ENCODE measurements around the gene ABCA5. TPM values are rescaled to one million over a fixed set of nuclear protein-coding genes. Genes with fewer than 3 reads are reported as not detected.

ABCA5 gene
- 100 to 1,000 TPM in 1 of 3 donors, 10 to 100 TPM in 2; 46.2 to 100 (median 52.7) TPM for total RNA-seq
- long read RNA-seq, donor 1, full-length matches to known transcripts, result 2 of 12 reads
- long read RNA-seq, donor 1, partial matches to known transcripts, result 9 of 12 reads
- long read RNA-seq, donor 1, other reads (novel, unspliced or antisense), result 1 of 12 reads
- long read RNA-seq, donor 2, transcript ABCA5-205 (6 exons, 804 nt), result major isoform, 7 of 16 reads
- long read RNA-seq, donor 2, partial matches to known transcripts, result 6 of 16 reads
- long read RNA-seq, donor 2, other reads (novel, unspliced or antisense), result 2 of 16 reads

GRCh38 chr17:69327060-69327831 lies at the start of gene ABCA5:
TSS of gene ABCA5 (minus strand) at chr17:69327133. CDS start at chr17:69314415, 12,718 bp downstream.
- no peak for TF ChIP-seq CTCF (IDR thresholded peaks at IDR 0.05)
- peak within 1 kb of the TSS; percentile 61 for H3K4me3 ChIP-seq
- H3K36me3 ChIP-seq (ENCODE audit: low read depth), result no peaks in the 10 kb centered on the region
- H3K4me1 ChIP-seq (ENCODE audit: low read depth), result peaks cover 6% of the 10 kb centered on the region
- DNase-seq (peak; percentile 91 to 95 (median 93)), ATAC-seq (peak; percentile 98)
- intact Hi-C loops (cut with DNase I, micrococcal nuclease), result loop anchor here in 1 of 2 donors (5.0 kb wide), 1 partner anchor 90 kb away; no protein-coding TSS in a partner anchor
- H3K9me3 ChIP-seq, result no peaks in the 10 kb centered on the region

- no peak overlapping the region for H3K4me3 ChIP-seq
- no peak for ATAC-seq
- DNase-seq, result no peak
- no peaks in the 10 kb centered on the region for H3K9me3 ChIP-seq
- intact Hi-C loops (cut with DNase I, micrococcal nuclease), result no loop called here
- H3K36me3 ChIP-seq (ENCODE audit: low read depth), result no peaks in the 10 kb centered on the region
- peaks cover 2% of the 10 kb centered on the region for H3K4me1 ChIP-seq (ENCODE audit: low read depth)
- TF ChIP-seq CTCF (IDR thresholded peaks at IDR 0.05), result no peak
Observed at GRCh38 chr17:69375229-69375628, 48.3 kb upstream of the ABCA5 start.

GRCh38 chr17:69373069-69373468 lies 46.1 kb upstream of the ABCA5 start:
- Histone ChIP-seq H3K4me3 (no peak overlapping the region), H3K9me3 (no peaks in the 10 kb centered on the region), H3K4me1 (ENCODE audit: low read depth) (peaks cover 2% of the 10 kb centered on the region), H3K36me3 (ENCODE audit: low read depth) (no peaks in the 10 kb centered on the region)
- no peak for TF ChIP-seq CTCF (IDR thresholded peaks at IDR 0.05)
- peak in 1 of 3 donors; percentile 17 for DNase-seq
- peak; percentile 52 for ATAC-seq
- intact Hi-C loops (cut with DNase I, micrococcal nuclease), result no loop called here

- no peak for TF ChIP-seq CTCF (IDR thresholded peaks at IDR 0.05)
- ATAC-seq, result no peak
- Histone ChIP-seq H3K4me1 (ENCODE audit: low read depth) (no peaks in the 10 kb centered on the region), H3K36me3 (ENCODE audit: low read depth) (no peaks in the 10 kb centered on the region), H3K9me3 (no peaks in the 10 kb centered on the region), H3K4me3 (no peak overlapping the region)
- intact Hi-C loops (cut with DNase I, micrococcal nuclease), result no loop called here
- DNase-seq, result no peak
Observed at GRCh38 chr17:69367298-69367697, 40.4 kb upstream of the ABCA5 start.

GRCh38 chr17:69363488-69364210 lies 36.7 kb upstream of the ABCA5 start:
- Histone ChIP-seq H3K4me3 (no peak overlapping the region), H3K4me1 (ENCODE audit: low read depth) (no peaks in the 10 kb centered on the region), H3K9me3 (no peaks in the 10 kb centered on the region), H3K36me3 (ENCODE audit: low read depth) (no peaks in the 10 kb centered on the region)
- peak; percentile 28 for ATAC-seq
- no peak for DNase-seq
- no peak for TF ChIP-seq CTCF (IDR thresholded peaks at IDR 0.05)
- intact Hi-C loops (cut with DNase I, micrococcal nuclease), result no loop called here
